Stimulated activated CD8-positive, alpha-beta memory T cell treated with anti-CD3 and anti-CD28 coated beads, Interleukin-12 subunit alpha, Interleukin-12 subunit beta, amount 100 ng/mL, for 1 hour (primary cell): ENCODE data around the gene RANBP17.

Experiments
- DNase-seq: peaks from one replicate; pipeline ENCODE4 v3.0.0-alpha.2; 2020; ENCODE audit warnings: low read depth

RANBP17 gene

DNA sequence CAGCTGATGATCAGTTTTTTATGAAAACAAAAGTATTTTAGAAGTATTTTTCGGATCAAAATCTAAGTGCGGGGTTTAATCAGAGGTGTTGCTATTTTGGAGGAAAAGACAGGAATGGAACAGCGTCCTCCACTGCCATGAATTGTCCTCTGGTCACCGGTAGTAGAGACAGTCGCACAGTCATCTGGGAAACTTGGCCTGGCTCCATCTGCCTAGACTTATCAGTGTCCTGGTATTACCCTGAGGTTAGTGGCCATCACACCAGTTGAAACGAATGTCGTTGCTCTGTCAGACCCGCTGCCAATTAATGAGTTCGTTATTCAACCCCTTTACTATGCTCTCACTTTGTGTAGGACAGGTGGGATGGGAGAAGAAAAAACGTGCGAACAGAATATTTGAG is 455.4 kb downstream of the RANBP17 start:
- no peak for DNase-seq

- no peak for DNase-seq
Measured at GRCh38 chr5:171318026-171318425, 456.2 kb downstream of the RANBP17 start.

- DNase-seq, result no peak
Measured at GRCh38 chr5:171321447-171321846, 459.6 kb downstream of the RANBP17 start.

GRCh38 chr5:171322527-171322926 is 460.7 kb downstream of the RANBP17 start:
- no peak for DNase-seq

DNA sequence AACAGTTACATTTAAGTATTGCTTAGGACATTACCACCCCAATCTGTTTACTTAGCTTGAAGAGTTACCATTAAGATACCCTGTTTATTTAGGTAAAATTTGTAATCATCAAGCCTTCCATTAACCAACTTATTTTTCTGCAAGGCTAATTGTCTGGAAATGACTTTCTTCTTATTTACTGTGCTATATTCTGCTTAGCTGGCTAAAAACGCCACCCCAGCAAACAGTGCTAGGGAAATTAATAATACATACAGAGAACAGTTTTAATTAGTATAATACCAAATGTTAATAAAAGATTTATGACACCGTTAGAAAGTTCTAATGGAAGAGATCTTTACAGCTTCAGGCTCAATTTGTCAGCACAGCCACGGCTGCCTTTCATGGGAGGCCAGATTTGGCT is 461.2 kb downstream of the RANBP17 start:
- DNase-seq, result no peak

DNA sequence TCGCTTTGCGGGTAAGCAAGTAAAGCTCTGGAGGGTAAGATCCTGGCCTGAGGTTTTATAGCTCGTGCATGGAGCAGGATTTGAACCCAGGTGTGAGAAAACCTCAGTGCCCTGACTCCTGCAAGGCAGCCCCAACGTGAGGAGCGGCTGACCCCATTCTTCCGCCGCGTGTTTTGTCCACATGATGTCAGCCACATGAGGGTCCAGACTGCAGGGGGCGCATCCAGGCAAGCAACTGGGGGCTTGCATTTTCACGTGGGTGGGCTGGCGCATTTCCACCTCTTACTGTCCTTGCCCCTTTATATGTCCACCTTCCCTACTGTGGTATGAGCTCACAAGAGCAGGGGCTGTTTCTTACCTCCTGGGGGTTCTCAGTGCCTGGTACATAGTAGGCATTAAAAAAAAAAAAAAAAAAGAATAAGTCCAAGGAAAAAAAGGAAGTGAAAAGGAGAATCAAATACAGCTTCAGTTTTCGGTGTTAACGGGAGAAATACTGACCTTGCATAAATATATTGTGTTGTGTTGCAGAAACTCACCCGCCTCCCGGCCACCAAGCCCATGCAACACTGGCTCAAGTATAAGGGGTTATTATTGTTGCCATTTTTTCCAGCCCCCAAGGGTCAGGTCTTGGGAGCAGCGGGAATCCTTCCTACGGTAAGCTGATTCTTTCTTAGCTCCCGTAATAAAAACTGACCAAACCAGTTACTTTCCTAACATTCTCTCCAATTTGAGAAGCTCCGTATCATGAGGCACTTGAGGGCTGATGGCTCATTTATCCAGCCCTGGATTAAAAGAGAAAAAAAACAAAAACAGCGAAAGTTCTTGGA is 462.2 kb downstream of the RANBP17 start:
- DNase-seq, result no peak

- no peak for DNase-seq
Measured at GRCh38 chr5:171330021-171330420, 468.2 kb downstream of the RANBP17 start.

DNA sequence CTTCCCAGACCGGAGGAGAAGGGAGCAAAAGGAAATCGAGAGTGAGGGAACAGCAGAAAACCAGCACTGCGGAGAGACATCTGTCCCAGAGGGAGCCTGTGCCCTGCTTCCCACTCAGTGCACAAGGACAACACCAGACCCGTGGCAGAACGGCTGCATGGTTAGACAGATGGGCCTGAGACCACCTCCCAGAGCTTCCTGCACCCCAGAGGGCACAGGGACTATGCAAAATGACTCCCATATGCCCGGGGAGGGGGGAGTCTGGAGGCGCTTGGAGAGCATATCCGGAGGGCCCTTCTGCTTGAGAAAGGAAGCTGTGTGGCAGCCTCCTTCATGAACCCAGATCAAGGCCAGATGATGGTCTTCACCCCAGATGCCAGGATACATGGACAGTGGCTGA is 473.8 kb downstream of the RANBP17 start:
- no peak for DNase-seq

- DNase-seq, result no peak
Measured at GRCh38 chr5:171336521-171337209, 474.8 kb downstream of the RANBP17 start.

- DNase-seq, result no peak
Measured at GRCh38 chr5:171337210-171337569, 475.4 kb downstream of the RANBP17 start.

GRCh38 chr5:171340042-171340441 is 478.2 kb downstream of the RANBP17 start:
- DNase-seq, result no peak

DNA sequence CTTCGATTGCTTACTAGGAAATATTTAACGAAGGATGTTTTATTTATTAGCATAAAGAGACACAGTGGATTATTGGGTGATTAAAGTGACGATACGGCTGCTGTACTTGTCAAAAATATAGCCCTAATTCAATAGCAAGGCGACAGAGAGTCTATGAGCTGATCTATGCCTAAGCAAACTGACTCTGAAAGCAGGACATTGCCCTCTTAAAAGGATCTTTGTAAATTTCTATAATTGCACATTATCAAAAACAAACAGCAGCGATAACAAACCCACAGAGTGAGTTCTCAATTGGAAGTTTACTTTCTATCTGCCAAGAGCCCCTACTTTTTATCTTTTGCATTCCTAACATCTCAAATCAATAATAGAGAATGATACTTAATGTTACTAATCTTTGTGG is 478.7 kb downstream of the RANBP17 start:
- no peak for DNase-seq

- DNase-seq, result peak; percentile 4
Measured at GRCh38 chr5:171342362-171343111, 480.7 kb downstream of the RANBP17 start.

DNA sequence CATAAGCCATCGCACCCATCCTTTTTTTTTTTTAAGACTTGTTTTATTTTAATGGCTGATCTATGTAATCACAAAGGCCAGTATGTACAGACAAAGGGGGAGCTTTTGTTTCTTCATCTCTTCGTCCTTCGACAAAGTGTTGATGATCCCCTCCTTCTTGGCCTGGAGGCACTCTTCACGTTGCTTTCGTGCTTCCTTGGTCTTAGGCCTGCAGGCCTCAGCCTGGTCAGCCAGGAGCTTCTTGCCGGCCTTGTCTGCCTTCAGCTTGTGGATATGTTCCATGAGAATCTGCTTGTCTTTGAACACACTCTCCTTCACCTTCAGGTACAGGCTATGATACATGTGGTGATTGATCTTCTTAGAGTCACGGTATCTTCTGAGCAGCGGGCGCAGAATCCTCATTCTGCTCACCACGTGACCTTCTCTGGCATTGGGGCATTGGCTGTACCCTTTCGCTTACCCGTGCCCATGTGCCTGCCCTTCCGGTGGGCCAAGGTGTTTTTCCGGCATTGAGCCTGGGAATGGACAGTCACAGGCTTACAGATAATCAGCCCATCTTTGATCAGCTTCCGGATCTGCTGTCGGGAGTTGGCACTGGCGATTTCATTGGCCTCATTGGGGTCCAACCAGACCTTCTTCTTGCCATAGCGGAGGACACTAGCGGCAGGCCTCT is 483.3 kb downstream of the RANBP17 start:
- no peak for DNase-seq
